Fibroblast of pulmonary artery (primary cell): Measurements from ENCODE around the gene CMSS1.

Source experiments
- DNase-seq: peaks from one replicate; pipeline ENCODE4 v3.0.0-alpha.2; 2010; ENCODE audit warnings: low read depth
- H3K4me3 ChIP-seq: replicated peaks from 2 replicates; pipeline ENCODE4 v1.5.1; 2011; ENCODE audit warnings: low read depth, mild to moderate bottlenecking, control low read depth, low read length, moderate library complexity
- TF ChIP-seq, protein P1 (sequence below): IDR thresholded peaks from 2 replicates; pipeline ENCODE4 v1.5.1; 2011; ENCODE audit warnings: mild to moderate bottlenecking, control low read depth, low read length, inconsistent platforms; ENCODE audit errors: missing control alignments

Gene CMSS1

DNA sequence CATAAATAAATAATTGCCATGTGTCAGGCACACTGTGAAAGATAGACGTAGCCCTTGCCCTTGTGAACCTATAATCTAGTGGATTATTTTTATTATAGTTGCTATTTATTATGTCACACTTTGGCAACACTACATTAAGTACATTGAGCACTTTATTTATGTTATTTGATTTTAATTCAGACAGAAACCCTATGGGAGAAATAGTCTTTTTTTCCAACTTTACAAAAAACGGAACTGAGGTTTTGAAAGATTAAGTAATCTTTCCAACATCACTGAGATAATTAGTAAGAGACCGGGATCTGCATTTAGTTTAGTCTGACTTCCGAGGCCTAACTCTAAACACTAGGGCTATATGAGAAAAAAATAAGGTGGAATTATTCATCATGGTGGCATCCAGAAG is 299.4 kb downstream of the CMSS1 start:
- TF ChIP-seq, protein P1, sequence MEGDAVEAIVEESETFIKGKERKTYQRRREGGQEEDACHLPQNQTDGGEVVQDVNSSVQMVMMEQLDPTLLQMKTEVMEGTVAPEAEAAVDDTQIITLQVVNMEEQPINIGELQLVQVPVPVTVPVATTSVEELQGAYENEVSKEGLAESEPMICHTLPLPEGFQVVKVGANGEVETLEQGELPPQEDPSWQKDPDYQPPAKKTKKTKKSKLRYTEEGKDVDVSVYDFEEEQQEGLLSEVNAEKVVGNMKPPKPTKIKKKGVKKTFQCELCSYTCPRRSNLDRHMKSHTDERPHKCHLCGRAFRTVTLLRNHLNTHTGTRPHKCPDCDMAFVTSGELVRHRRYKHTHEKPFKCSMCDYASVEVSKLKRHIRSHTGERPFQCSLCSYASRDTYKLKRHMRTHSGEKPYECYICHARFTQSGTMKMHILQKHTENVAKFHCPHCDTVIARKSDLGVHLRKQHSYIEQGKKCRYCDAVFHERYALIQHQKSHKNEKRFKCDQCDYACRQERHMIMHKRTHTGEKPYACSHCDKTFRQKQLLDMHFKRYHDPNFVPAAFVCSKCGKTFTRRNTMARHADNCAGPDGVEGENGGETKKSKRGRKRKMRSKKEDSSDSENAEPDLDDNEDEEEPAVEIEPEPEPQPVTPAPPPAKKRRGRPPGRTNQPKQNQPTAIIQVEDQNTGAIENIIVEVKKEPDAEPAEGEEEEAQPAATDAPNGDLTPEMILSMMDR: no peak
- DNase-seq: no peak
- no peak overlapping the region for H3K4me3 ChIP-seq

DNA sequence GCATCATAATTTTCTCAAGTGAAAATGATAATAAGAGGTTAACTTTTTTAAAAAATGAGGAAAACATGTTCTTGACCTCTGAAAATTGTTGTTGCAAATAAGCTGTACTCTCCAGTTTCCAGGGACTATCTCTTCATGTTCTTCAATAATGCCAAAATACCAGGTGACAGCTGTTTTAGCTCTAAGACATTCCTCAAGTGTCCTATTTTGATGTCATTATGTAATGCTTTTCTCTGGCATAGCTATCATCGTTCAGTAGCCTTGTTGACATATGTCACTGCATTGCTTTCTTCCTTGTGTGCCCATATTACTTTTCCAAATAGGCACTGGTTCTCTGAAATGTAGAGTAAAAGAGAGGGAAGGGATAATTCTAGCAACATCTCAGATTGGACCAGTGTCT is 302.4 kb downstream of the CMSS1 start:
- H3K4me3 ChIP-seq: no peak overlapping the region
- DNase-seq: no peak
- TF ChIP-seq, protein P1: no peak

DNA sequence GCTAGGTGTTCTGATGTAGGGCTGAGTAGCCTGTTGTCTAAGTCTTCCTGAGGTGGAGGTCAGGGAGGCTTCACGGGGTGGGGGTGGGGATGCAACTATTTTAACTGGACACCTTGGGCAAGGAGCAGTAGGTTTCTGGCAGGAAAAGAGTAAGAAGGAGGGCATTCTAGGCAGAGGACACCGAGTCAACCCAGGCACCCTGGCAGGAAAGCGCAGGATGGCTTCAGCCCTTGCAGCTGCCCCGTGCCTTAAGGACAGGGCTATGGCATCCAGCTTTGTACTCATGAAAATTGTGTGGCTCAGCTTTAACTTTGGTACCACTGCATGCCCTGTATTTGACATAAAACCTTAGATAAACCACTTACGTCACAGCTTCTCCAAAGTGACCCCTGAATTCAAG is 303.0 kb downstream of the CMSS1 start:
- no peak for DNase-seq
- TF ChIP-seq, protein P1: no peak

DNA sequence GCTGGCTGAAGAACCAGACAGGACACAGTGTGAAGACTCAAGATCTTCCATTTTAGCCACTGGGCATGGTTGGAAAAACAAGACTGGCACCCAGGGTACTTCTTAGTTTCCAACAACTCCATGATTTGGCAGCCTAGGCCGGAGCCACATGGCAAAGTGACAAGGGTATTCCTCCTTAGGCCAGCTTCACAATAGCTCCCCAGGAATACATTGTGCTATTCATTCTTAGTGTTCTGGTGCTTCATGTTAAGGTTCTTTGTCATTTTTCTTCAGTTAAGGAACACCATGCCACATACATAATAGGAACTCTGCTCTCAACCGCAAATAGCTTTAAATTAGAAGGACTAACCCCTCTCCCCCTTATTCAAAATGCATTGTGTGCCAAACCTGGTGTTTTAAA is 304.7 kb downstream of the CMSS1 start:
- no peak for DNase-seq
- TF ChIP-seq, protein P1: no peak
- no peak overlapping the region for H3K4me3 ChIP-seq

More for the DNA sequence above, 303.0 kb downstream of the CMSS1 start:
- no peak overlapping the region for H3K4me3 ChIP-seq

DNA sequence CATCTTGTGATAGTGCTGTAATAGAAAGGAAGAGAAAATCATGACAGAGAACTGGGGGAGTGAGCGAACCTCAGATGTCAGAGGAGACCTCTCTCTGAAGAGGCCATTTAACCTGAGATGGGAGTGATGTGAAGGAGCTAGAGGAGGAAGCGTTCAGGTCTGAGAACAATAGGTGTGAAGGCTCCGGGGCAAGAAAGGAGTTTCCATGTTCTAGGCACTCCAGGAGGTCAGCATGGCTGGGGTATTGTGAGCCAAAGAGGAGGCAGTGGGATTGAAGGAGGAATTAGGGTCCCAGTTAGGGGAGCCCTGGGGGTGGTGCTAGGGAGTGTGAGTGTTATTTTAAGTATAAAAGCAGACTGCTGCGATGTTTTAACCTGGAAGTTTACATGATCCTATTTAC is 305.4 kb downstream of the CMSS1 start:
- TF ChIP-seq, protein P1: no peak

DNA sequence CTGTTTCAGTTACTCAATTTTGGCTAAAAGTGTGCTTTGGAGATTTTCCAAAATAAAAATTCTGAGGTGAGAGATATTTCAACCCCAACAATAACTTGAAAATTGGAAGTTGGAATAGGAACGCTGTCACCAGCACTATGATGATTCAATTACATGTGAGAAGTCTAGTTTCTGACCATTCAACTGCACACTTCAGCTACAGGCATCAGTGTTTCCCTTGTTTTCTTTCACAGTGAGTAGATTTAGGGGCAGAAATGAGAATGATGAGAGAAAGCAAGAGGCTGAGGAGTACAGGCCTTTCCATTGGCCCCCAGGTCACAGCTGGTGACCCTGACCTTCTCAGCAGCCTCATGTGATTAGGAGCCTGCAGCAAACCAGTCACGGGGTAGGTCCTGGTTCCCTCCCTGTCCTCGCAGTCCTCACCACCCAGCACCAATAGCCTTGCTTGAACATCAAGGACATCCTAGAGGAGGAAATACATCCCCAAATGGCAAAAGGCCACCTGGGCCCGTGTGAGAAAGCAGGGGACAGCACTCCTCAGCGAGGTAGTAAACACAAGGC is 306.6 kb downstream of the CMSS1 start:
- TF ChIP-seq, protein P1: no peak
- no peak for DNase-seq
- no peak overlapping the region for H3K4me3 ChIP-seq

More for the DNA sequence above, 305.4 kb downstream of the CMSS1 start:
- DNase-seq: no peak
- H3K4me3 ChIP-seq: no peak overlapping the region
